GM21447 (cell line): ENCODE measurements around the gene PLEKHB2.
A peak's percentile ranks its signal among the peaks of the same experiment; 100 is the strongest.
"Not testable (repeated sequence)": the region's sequence is repeated elsewhere in the genome, so short reads cannot be mapped to it uniquely, and the experiment has no call there.

Experiments
- ATAC-seq: cut with Tn5 transposase; IDR thresholded peaks from one replicate; pipeline ENCODE4 v1.9.1; 2021; ENCODE audit not compliant: unreplicated experiment

PLEKHB2 gene

GRCh38 chr2:131093696-131094462, 11.3 kb upstream of the PLEKHB2 start:
- peak; percentile 66 for ATAC-seq

GRCh38 chr2:131094463-131095281, 10.5 kb upstream of the PLEKHB2 start:
- no peak for ATAC-seq

GRCh38 chr2:131103165-131103564, 2.0 kb upstream of the PLEKHB2 start:
- ATAC-seq = no peak

- ATAC-seq = peak; percentile 74
Measured at GRCh38 chr2:131104487-131105155, 515 bp upstream of the PLEKHB2 start.

GRCh38 chr2:131105950-131106801, 1.0 kb downstream of the PLEKHB2 start:
- ATAC-seq = peak; percentile 44

GRCh38 chr2:131112529-131112928, 7.4 kb downstream of the PLEKHB2 start:
- no peak for ATAC-seq

GRCh38 chr2:131113566-131114227, 8.6 kb downstream of the PLEKHB2 start:
- no peak for ATAC-seq

GRCh38 chr2:131114950-131115349, 9.8 kb downstream of the PLEKHB2 start:
- not testable (repeated sequence) for ATAC-seq

GRCh38 chr2:131115752-131116151, 10.6 kb downstream of the PLEKHB2 start:
- no peak for ATAC-seq

GRCh38 chr2:131120815-131121317, 15.7 kb downstream of the PLEKHB2 start:
- no peak for ATAC-seq

GRCh38 chr2:131121464-131121863, 16.3 kb downstream of the PLEKHB2 start:
- ATAC-seq = no peak

GRCh38 chr2:131122496-131122895, 17.4 kb downstream of the PLEKHB2 start:
- no peak for ATAC-seq

- no peak for ATAC-seq
Measured at GRCh38 chr2:131123192-131123591, 18.1 kb downstream of the PLEKHB2 start.

GRCh38 chr2:131125195-131125757, 20.1 kb downstream of the PLEKHB2 start:
- ATAC-seq = no peak

GRCh38 chr2:131126436-131126835, 21.3 kb downstream of the PLEKHB2 start:
- ATAC-seq = no peak

- ATAC-seq = no peak
Measured at GRCh38 chr2:131127076-131127475, 21.9 kb downstream of the PLEKHB2 start.

GRCh38 chr2:131127981-131128380, 22.8 kb downstream of the PLEKHB2 start:
- ATAC-seq = no peak

- ATAC-seq = no peak
Measured at GRCh38 chr2:131130298-131130596, 25.1 kb downstream of the PLEKHB2 start.

- ATAC-seq = no peak
Measured at GRCh38 chr2:131132729-131133128, 27.6 kb downstream of the PLEKHB2 start.

- no peak for ATAC-seq
Measured at GRCh38 chr2:131140581-131140980, 35.4 kb downstream of the PLEKHB2 start.
